ENCODE results near the gene DEFB127. TPM values are rescaled to one million over a fixed set of nuclear protein-coding genes. Genes with fewer than 3 reads are reported as not detected.
"Not testable (repeated sequence)": the region's sequence is repeated elsewhere in the genome, so short reads cannot be mapped to it uniquely, and the experiment has no call there.

DEFB127 gene
- not detected for total RNA-seq
- long read RNA-seq = 0 reads

DNA sequence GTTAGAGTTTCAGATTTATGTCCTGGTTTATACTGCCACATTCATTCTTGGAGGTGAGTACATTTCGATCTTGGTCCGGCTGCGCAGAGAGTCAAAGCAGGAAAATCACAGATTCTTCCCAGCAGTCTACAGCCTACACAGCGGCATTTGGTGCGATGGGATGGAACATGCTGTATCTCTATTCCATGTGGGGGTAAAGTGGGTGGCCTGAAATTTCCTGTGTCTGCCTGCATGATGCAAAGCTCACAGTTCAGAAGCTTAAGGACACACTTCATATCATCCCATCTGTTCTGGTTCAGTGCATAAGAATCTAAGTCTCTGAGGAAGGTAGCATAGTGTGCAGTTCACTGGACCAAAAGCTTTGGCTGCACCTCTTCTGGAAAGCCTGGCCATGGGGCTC is at the start of gene DEFB127:
DEFB127 (plus strand) TSS at position 301 of the 400 bp plus-strand sequence; CDS start at position 392, 91 bp downstream.
- ATAC-seq = no peak
- DNase-seq = no peak
- intact Hi-C loops (cut with micrococcal nuclease) = no loop called here

GRCh38 chr20:112396-112795 is 44.9 kb upstream of the DEFB127 start:
- intact Hi-C loops (cut with micrococcal nuclease) = no loop called here
- ATAC-seq (no peak), DNase-seq (no peak)

GRCh38 chr20:117518-117917 is 39.7 kb upstream of the DEFB127 start:
- intact Hi-C loops (cut with micrococcal nuclease) = no loop called here
- no peak for DNase-seq
- ATAC-seq = no peak

- DNase-seq; intact Hi-C loops (cut with micrococcal nuclease); ATAC-seq: not testable (repeated sequence)
Measured at GRCh38 chr20:129786-130323, 27.4 kb upstream of the DEFB127 start.

- DNase-seq (no peak), ATAC-seq (no peak)
- intact Hi-C loops (cut with micrococcal nuclease) = no loop called here
Measured at GRCh38 chr20:137668-138490, 19.4 kb upstream of the DEFB127 start.

DNA sequence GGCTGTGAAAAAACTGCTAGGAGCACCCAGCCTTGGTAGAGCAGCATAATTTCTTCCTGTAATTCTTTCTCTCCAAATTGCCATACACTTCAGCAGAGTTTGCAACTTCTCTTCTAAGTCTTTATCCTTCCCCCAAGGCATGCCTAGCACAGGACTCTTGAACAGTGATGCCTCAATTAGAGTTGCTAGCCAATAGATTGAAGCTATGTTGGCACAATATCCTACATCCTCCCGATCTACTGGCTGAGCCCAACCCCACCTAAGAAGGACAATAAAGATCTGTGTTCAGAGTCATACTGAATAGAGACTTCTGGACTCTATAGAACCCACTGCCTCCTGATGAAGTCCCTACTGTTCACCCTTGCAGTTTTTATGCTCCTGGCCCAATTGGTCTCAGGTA is 15.0 kb upstream of the DEFB127 start, which contains the start of gene DEFB126:
DEFB126 (plus strand) TSS at position 301 of the 400 bp plus-strand sequence; CDS start at position 340, 39 bp downstream.
- intact Hi-C loops (cut with micrococcal nuclease) = no loop called here
- ATAC-seq (no peak), DNase-seq (no peak)

- ATAC-seq = no peak
Measured at GRCh38 chr20:145877-146276, 11.4 kb upstream of the DEFB127 start.

GRCh38 chr20:152131-152530 is 5.1 kb upstream of the DEFB127 start:
- intact Hi-C loops (cut with micrococcal nuclease) = no loop called here
- ATAC-seq (no peak), DNase-seq (no peak)

More at GRCh38 chr20:145877-146276, 11.4 kb upstream of the DEFB127 start:
- intact Hi-C loops (cut with micrococcal nuclease) = no loop called here
- DNase-seq = no peak

DNA sequence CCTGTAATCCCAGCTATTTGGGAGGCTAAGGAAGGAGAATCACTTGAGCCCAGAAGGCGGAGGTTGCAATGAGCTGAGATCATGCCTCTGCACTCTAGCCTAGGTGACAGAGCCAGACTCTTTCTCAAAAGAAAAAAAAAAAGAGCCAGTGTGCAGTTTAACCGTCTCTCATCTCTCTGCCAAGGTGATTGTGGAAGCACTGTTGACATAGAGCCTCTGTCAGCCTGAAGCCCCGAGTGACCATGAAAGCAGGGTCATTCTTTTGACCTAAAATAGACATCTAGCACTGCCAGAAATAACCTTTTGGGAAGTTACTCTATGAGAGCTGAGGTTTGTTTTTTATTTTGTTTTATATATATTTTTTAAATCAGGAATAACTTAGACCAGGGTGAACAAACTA is 7.4 kb downstream of the DEFB127 start:
- ATAC-seq = no peak
- intact Hi-C loops (cut with micrococcal nuclease) = no loop called here
- no peak for DNase-seq

DNA sequence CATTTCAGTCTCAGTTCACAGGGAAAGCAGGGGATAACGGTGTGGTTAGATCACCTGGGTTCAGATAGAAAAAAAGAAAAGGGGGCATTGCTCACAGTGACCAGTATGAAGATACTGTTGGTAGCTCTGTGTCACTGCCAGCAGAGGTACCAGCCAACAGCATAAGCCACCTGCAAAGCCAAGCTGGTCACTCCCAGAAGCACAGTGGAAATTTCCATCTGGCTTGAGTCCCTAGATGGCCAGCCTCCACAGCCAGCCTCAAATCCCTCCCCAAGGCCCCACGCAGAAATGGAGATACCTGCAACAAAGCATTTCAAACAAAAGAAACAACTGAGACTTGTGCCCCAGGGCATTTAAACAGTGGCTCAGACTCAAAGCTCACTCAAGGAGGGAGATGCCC is 11.6 kb downstream of the DEFB127 start:
- intact Hi-C loops (cut with micrococcal nuclease) = no loop called here
- ATAC-seq = no peak

GRCh38 chr20:184288-184687 is 27.0 kb downstream of the DEFB127 start:
- intact Hi-C loops (cut with micrococcal nuclease) = no loop called here
- DNase-seq (no peak), ATAC-seq (no peak)

More for the DNA sequence above, 11.6 kb downstream of the DEFB127 start:
- no peak for DNase-seq

DNA sequence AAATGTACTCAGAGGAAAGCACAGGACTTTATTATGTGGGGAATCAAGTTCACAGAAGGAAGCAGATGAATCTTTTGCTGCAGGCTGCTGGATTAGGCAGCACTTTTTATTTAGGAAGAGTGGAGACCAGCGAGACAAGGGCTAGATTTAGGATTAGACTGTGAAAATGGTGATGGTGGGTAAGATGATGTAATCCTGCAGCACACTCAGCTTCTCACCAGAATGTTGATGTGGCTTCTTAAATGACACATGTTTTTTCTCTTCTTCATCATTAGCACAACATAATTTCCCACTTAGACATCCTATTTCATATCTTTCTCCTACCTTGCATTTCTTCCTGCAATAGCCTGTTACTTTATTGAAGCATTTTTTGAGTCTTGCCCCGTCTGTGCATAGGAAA is 30.5 kb downstream of the DEFB127 start:
- ATAC-seq (no peak), DNase-seq (no peak)
- intact Hi-C loops (cut with micrococcal nuclease) = no loop called here

GRCh38 chr20:189611-190010 is 32.4 kb downstream of the DEFB127 start, which contains the start of gene DEFB128:
Gene DEFB128, minus strand, starts transcription at chr20:189711. Its CDS starts 88 bp downstream, at chr20:189623.
- DNase-seq = no peak
- ATAC-seq = no peak
- intact Hi-C loops (cut with micrococcal nuclease) = no loop called here

DNA sequence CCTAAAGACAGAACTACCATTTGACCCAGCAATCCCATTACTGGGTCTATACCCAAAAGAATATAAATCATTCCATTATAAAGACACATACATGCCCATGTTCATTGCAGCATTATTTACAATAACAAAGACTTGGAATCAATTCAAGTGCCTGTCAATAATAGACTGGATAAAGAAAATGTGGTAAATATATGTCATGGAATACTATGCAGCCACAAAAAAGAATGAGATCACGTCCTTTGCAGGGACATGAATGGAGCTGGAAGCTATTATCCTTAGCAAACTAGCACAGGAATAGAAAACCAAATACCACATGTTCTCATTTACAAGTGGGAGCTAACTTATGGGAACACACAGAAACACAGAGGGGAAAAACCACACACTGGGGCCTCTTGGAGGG is 41.0 kb downstream of the DEFB127 start:
- no peak for DNase-seq
- intact Hi-C loops (cut with micrococcal nuclease) = no loop called here
- ATAC-seq = no peak

- DNase-seq (no peak), ATAC-seq (no peak)
- intact Hi-C loops (cut with micrococcal nuclease) = no loop called here
Measured at GRCh38 chr20:199996-200395, 42.7 kb downstream of the DEFB127 start.

- DNase-seq; ATAC-seq; intact Hi-C loops (cut with micrococcal nuclease): not testable (repeated sequence)
Measured at GRCh38 chr20:203630-204029, 46.4 kb downstream of the DEFB127 start.

Other genes with a start within 250 kb of the DEFB127 start
- gene DEFB125, start 69.8 kb upstream of the DEFB127 start, total RNA-seq = not detected
- not detected for gene DEFB126, start 14.9 kb upstream of the DEFB127 start, total RNA-seq
- gene DEFB128, start 32.3 kb downstream of the DEFB127 start, total RNA-seq = not detected
- gene DEFB129, start 69.8 kb downstream of the DEFB127 start, total RNA-seq = not detected
- not detected for gene DEFB132, start 100.3 kb downstream of the DEFB127 start, total RNA-seq
- 6.9 TPM for gene C20orf96, start 133.3 kb downstream of the DEFB127 start, total RNA-seq
- gene ZCCHC3, start 140.1 kb downstream of the DEFB127 start, total RNA-seq = 11.0 TPM
- gene SOX12, start 168.1 kb downstream of the DEFB127 start, total RNA-seq = 18.3 TPM
- 17.4 TPM for gene NRSN2, start 189.7 kb downstream of the DEFB127 start, total RNA-seq
- 0.40 TPM for gene TRIB3, start 223.3 kb downstream of the DEFB127 start, total RNA-seq

Data from left ventricle myocardium superior (tissue), 1 donor.